GM19035 (cell line): ENCODE data around the gene SLPI.

Experiments
- ATAC-seq: cut with Tn5 transposase; IDR thresholded peaks from one replicate; pipeline ENCODE4 v1.9.1; 2021; ENCODE audit not compliant: unreplicated experiment

Gene SLPI

DNA sequence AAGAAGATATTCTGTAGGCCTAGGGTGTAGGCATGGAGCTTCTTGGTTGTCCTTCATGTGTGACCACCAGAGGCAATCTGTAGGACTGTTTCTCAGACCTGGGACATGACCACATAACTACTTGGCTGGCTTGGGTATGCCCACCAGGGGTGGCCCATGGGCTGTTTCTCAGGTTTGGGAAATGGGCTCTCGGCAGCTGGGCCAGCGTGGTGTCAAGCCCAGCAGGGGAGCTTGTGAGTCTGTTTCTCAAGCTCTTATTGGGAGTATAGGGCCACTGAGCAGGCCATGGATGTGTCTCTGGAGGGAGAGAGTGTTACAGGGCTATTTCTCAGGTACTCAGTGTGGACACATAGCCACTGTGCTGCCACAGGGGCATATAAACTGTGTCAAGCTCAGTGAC, 35.7 kb downstream of the SLPI start:
- ATAC-seq, result no peak

DNA sequence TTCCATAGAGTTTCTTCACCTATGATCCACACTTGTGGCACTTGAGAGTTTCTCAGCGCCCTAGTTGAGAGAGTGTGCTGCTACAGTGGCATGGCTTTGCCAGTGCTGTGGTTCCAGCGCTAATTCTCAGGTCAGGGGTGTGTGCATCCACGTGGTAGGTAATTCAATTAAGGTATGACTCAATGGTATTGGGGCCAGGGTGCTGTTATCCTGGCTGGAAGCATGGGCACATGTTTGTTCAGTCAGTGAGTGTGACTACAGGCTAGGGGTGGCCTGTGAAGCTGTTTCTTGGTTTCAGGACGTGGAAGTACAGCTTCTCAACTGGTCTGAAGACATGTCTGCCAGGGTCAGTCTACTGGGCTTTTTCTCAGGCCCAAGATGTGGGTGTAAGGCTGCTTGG, 36.2 kb downstream of the SLPI start:
- ATAC-seq, result no peak

DNA sequence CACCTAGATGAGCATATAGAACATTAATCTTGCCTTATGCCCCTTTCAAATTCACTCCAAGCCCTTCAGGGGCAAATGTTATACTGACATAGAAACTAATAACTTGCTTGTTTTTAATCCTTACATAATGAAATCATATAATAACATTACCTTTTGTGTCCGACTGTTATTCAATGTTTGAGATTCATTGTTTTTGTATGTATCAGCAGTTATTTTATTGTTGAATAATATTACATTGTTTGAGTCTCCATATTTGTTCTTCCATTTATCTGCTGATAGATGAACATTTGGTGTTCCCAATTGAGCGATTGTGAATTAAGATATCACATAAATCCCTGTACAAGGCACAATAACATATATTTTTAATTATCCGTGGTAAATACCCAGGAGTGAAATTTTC, 41.5 kb downstream of the SLPI start:
- ATAC-seq, result no peak

DNA sequence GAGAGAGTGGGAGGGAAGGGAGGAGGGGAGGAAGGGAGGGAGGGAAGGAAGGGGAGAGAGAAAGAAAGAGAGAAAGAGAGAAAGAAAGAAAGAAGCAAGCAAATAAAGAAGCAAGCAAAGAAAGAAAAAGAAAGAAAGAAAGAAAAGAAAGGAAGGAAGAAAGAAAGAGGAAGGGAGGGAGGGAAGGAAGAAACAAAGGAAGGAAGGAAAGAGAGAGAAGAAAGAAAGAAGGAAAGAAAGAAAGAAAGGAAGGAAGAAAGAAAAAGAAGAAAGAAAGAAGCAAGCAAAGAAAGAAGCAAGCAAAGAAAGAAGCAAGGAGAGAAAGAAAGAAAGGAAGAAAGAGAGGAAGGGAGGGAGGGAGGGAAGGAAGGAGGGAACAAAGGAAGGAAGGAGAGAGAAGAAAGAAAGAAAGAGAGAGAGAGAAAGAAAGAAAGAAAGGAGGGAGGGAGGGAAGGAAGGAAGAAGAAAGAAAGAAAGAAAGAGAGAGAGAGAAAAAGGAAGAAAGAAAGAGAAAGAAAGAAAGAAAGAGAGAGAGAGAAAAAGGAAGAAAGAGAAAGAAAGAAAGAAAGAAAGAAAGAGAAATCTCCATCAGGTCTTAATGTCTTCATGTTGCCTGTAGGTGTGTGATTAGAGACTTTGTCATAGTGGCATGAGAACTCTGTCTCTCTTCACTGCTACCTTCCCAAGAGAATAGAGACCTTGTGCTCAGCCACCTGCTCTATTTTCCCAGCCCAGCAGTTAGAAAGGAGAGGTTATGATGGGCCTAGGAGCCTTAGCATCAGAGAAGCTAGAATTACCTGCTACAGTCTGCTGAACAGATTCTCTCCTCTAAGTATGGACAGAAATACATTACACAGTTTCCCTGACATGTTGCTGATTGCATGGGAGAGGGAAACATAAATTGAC, 42.5 kb downstream of the SLPI start:
- ATAC-seq, result no peak

DNA sequence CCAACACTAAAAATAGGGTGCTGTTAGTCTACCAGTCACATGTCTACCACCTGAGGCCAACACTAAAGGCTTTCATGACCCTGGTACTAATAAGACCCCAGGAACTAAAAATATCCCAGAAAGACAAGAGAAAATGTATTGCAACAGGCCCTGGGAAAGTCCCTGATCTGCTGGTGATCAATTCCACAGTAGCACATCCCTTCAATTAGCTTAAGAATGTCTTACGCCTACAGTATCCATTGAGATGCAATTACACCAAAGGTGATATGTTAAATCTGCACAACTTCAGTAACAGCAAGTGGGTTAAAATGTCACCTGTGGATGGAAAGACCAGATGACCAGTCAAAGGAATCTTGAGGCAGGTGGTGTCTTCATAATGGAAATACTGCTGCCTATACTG, 44.4 kb downstream of the SLPI start:
- ATAC-seq, result no peak

DNA sequence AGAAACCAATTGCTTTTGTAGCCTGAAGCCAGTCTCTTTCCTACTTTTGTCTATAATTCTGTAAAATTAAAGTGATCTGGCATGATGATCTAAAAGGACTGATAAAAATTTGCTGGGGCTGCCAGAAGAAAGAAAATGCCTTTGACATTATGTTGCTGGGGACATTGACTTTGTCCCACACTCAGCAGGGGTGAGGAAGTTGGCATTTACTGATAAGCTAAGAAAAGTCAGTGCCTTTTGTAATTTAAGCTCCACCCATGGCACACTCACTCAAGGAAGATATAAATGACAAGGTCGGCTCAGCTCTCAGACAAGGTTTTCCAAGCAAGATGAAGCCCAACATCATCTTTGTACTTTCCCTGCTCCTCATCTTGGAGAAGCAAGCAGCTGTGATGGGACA, 47.6 kb downstream of the SLPI start, which contains the start of gene SEMG1:
Gene SEMG1 (plus strand): TSS at position 309 of the 400 bp plus-strand sequence. CDS start 21 bp downstream, at position 330.
- no peak for ATAC-seq
